Cardiac fibroblast (primary cell): ENCODE data around the gene ZPBP2.
"Not testable (repeated sequence)": the region's sequence is repeated elsewhere in the genome, so short reads cannot be mapped to it uniquely, and the experiment has no call there.

Experiments
- DNase-seq, 2 donors: peaks; one replicate each; pipeline versions ENCODE4 v3.0.0 to v3.0.0-alpha.2; 2010; ENCODE audit warnings: low read depth in 2 of 2
- H3K4me3 ChIP-seq, 2 donors: replicated peaks in 1 of 2; 1 replicate in 1 of 2; 2 replicates in 1 of 2; pipeline ENCODE4 v1.5.1; 2011; ENCODE audit warnings: low read depth in 2 of 2, low read length in 2 of 2, mild to moderate bottlenecking in 2 of 2, moderate library complexity in 1 of 2
- TF ChIP-seq, protein P1 (sequence below): IDR thresholded peaks from one replicate; pipeline ENCODE4 v1.5.1; 2011; ENCODE audit warnings: low read depth, mild to moderate bottlenecking, low read length, inconsistent platforms

ZPBP2 gene

DNA sequence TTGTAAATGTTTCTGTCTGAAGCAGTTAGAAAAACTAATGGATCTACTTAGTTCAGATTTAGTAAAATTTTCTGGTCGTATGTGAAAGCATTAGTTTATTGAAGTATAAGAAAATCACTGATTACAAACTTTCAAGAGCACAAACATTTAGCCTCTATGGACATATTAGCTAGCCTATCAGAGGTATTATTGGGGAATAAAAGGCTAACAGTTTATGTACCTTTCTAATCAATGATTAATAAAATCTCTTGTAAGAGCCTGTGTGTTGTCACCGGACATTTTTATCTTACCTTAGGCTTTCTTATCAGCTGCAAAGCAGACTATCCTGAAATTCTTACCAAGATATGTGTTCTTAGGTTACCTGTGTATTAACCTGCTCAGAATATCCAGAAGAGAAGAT is 21.2 kb downstream of the ZPBP2 start:
- TF ChIP-seq, protein P1, sequence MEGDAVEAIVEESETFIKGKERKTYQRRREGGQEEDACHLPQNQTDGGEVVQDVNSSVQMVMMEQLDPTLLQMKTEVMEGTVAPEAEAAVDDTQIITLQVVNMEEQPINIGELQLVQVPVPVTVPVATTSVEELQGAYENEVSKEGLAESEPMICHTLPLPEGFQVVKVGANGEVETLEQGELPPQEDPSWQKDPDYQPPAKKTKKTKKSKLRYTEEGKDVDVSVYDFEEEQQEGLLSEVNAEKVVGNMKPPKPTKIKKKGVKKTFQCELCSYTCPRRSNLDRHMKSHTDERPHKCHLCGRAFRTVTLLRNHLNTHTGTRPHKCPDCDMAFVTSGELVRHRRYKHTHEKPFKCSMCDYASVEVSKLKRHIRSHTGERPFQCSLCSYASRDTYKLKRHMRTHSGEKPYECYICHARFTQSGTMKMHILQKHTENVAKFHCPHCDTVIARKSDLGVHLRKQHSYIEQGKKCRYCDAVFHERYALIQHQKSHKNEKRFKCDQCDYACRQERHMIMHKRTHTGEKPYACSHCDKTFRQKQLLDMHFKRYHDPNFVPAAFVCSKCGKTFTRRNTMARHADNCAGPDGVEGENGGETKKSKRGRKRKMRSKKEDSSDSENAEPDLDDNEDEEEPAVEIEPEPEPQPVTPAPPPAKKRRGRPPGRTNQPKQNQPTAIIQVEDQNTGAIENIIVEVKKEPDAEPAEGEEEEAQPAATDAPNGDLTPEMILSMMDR, result no peak
- no peak for DNase-seq
- no peak overlapping the region for H3K4me3 ChIP-seq

DNA sequence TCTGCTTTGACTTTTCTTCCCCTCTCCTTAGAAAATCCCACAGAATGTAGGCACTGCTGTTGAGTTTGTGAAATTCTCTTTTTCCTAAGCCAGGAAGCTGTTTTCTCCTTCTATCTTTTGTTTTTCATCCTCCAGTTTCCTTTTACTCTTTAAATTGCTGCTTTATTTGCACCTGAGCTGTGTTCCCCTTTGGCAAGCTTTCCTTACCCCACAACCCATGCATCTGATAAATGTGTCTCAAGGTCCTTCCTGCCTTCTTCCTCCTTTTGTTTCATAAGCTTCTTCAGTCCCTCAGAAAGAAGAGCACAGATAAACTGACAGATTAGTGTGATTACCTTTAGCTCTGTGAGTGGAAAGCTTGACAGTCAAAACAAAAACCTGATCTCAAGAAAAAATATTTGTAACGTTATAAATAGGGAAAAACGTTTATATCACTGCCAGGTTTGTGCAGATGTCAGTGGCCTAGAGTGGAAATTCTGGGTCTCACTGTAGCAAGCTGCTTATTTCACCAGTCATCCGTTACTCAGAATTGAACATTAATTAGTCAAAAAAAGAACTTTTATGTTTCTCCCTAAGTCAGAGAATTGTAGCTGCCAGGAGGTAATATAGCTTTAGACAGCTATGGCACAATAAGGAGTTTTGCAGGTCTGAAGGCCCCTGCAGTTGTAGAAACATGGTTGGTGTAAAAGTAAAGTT is 26.8 kb downstream of the ZPBP2 start:
- DNase-seq, result no peak
- no peak overlapping the region for H3K4me3 ChIP-seq
- TF ChIP-seq, protein P1, result no peak

DNA sequence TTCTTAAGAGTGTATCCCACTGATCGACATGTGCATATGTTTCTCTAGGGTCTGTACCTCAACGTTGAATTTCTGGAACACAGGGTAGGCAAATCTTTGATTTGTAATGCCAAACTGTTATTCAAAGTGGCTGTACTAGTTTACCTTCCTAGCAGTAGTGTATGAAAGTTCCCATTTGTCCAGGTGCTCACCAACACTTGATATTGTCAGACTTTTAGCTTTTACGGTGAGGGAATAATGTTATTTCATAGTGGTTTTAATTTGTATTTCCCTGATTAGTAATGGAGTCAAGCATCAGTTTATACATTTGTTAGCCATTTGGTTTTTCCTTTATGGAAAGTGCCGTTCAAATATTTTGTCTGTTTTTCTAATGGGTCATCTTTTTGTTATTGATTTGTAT is 30.1 kb downstream of the ZPBP2 start:
- TF ChIP-seq, protein P1, result no peak
- no peak overlapping the region for H3K4me3 ChIP-seq
- DNase-seq, result no peak

DNA sequence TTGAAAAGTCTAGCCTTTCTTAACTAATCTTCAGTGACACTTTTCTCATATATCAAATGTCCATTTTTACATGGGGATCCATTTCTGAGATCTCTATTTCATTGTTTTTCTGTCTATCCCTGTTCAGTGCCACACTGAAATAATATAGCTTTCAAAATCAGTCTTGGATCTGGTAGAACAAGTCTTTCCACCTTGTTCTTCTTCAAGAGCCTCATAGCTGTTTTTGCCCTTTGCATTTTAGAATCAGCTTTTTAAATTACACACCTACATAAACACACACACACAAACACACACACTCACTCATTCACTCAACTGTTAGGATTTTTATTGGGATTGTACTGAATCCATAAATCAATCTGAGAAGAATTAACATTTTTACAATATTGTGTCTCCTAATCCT is 31.2 kb downstream of the ZPBP2 start:
- H3K4me3 ChIP-seq, result no peak overlapping the region
- DNase-seq, result no peak
- TF ChIP-seq, protein P1, result no peak

DNA sequence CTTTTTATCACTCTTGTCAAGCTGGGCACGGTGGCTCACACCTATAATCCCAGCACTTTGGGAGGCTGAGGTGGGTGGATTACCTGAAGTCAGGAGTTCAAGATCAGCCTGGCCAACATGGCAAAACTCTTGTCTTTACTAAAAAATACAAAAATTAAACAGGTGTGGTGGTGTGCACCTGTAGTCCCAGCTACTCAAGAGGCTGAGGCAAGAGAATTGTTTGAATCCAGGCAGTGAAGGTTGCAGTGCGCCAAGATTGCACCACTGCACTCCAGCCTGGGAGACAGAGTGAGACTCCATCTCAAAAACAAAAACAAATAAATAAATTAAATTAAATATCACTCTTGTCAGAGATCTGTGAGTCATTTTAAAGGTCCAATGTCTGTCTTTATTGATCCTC is 34.0 kb downstream of the ZPBP2 start:
- DNase-seq, H3K4me3 ChIP-seq: not testable (repeated sequence)

DNA sequence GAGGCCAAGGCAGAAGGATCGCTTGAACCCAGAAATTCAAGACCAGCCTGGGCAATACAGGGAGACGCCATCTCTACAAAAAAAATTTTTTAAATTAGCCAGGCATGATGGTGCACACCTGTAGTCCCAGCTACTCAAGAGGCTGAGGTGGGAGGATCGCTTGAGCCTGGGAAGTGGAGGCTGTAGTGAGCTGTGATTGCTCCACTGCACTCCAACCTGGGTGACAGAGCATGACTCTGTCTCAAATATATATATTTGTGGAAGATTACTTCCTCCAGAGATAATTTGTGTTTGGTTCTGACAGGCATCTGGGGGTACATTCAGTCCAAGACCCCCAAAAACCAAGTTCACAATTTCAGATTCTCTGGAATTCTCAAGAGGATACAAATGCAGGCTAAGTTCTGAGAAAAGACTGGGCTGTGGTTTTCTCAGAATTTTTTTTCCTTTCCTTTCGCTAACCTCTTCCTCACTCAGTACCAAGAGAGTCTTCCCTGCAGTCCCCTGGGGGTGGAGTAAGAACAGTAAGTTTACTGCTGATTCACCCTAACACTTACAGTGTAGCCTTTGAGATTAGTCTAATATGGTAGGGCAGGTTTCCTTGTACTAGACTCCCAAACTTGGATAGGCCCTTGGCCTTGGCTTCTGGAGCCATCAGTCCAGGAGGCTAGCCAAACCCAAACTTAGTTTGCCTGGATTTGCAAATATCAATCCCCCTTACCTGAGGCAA is 35.3 kb downstream of the ZPBP2 start:
- DNase-seq, result peak; percentile 27 to 68
- H3K4me3 ChIP-seq, result no peak overlapping the region
- TF ChIP-seq, protein P1, result no peak

DNA sequence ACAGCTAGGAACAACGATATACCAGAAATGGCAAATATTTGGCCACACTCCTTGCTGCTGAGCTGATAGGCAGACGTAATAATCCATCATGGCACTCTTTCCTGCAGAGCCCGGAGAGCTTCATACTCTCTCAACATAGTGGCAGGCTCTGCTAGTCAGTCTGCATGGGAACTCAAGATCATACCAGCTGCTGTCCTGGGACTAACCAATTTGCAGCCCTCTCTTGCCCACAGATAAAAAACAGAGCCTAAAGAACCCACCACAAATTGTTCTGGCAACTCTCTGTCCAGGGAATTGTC is 36.9 kb downstream of the ZPBP2 start:
- H3K4me3 ChIP-seq, result no peak overlapping the region
- DNase-seq, result no peak
- TF ChIP-seq, protein P1, result no peak
